Measurements from ENCODE around the gene NOC2L. TPM values are rescaled to one million over a fixed set of nuclear protein-coding genes. Genes with fewer than 3 reads are reported as not detected.

The NOC2L gene
- total RNA-seq: 93.7 and 97.8 TPM in 2 replicates

GRCh38 chr1:958823-959730 is at the start of gene NOC2L:
Gene NOC2L, minus strand, starts transcription at chr1:959256. Its CDS starts 16 bp downstream, at chr1:959240.

DNA sequence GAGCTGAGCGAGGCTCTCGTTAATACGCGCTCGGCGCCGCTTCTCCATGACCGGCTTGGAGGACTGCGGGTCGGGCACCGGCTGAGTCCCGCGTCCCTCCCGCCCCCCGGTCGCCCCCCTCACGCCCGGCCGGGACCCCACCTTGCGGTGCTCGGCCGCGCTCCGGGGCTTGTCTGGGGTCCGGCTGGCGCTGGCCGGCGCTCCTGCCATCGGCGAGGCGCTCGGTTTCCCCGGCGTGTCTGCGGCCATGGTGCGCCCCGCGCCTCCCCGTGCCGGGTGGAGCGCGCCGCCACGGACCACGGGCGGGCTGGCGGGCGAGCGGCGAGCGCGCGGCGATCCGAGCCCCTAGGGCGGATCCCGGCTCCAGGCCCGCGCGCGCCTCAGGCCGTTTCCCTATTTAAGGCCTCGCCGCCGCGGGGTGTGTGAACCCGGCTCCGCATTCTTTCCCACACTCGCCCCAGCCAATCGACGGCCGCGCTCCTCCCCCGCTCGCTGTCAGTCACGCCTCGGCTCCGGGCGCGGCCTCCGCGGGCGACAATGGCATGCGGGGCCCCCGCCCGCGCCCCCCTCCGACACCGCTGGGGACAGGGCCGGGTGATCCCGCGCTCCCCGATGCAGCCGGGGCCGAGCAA is 40.8 kb upstream of the NOC2L start, which contains the start of gene HES4:
TSS of gene HES4 (minus strand) at position 373 of the 632 bp plus-strand sequence. CDS start at position 249, 124 bp downstream.

DNA sequence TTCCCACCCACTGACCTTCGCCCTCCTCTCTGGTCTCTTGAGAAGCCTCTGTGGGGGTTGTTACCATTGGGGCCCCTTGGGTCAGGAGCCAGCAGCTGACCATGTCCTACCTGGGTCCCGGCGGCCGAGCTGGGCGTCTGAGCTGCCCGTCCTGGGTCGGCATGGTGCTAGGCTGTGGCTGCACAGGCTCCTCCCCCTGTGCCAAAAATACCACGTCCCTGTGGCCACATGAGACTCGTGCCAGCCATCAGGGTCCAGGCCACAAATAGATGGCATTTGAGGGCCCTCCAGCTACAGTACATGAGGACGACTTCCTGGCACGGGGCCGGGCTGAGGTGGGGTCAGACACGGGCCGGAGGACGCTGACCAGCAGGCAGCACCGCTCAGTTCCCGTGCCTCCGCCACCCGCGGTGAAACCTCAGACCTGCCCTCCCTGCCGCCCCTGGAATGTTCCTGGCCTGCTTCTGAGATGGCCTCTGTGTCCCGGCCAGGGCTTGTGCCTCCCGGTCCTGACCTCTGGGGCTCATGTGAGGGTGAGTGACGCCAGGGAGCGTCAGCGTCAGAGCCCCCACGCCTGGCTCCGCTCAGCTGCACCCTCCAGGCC is 23.0 kb upstream of the NOC2L start, which contains the start of gene PERM1:
TSS of gene PERM1 (minus strand) at position 139 of the 604 bp plus-strand sequence. CDS start 1,064 bp downstream, outside the sequence.

DNA sequence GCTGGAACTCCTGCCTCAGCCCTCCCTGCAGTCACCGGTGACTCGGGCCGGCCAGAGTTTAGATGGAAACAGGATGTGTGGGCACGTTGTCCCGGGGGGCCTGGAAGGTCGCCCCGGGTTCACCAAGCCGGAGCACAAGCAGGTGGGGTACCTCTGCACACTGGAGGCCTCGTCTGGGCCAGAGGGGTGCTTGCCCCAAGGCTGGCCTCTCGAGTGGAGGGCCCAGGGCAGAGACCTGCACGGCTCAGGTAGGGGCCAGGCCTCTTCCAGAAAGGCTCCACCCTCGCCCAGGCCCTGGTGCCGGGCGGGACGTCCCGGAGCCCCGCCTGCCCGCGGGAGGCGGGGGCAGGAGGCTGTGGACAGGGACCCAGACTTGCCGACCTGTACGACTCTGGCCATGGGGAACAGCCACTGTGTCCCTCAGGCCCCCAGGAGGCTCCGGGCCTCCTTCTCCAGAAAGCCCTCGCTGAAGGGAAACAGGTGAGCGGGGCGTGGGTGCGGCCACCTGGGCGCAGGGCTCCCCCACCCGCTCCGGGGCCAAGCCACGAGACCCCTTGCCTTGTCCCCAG is 7.2 kb upstream of the NOC2L start, which contains the start of gene PLEKHN1:
TSS of gene PLEKHN1 (plus strand) at position 348 of the 569 bp plus-strand sequence. CDS start at position 398, 50 bp downstream.

GRCh38 chr1:960363-961131 is 1.5 kb upstream of the NOC2L start, which contains the start of gene KLHL17:
Gene KLHL17, plus strand, starts transcription at chr1:960584. Its CDS starts 110 bp downstream, at chr1:960694.

GRCh38 chr1:923131-923990 is 35.7 kb downstream of the NOC2L start, which contains the start of gene SAMD11:
Gene SAMD11, plus strand, starts transcription at chr1:923923. Its CDS starts 509 bp downstream, at chr1:924432.

Small RNA genes within 50 kb of the gene (small RNA-seq; reads per million reads assigned to genes)
- gene AL645608.3 (not detected), gene AL645608.4 (not detected)

Other genes starting within 250 kb of the NOC2L start
- not detected in 2 replicates for gene SAMD11, start 35.3 kb downstream of the NOC2L start, total RNA-seq
- 6.2 and 6.5 TPM in 2 replicates for gene KLHL17, start 1.3 kb upstream of the NOC2L start, total RNA-seq
- 0.65 and 1.1 TPM in 2 replicates for gene PLEKHN1, start 7.2 kb upstream of the NOC2L start, total RNA-seq
- 0.33 TPM in 1 of 2 replicates, not detected in the other for gene PERM1, start 22.8 kb upstream of the NOC2L start, total RNA-seq
- 20.6 and 41.2 TPM in 2 replicates for gene HES4, start 40.8 kb upstream of the NOC2L start, total RNA-seq
- gene ISG15, start 54.2 kb upstream of the NOC2L start, total RNA-seq: 64.7 and 72.8 TPM in 2 replicates
- gene AGRN, start 60.9 kb upstream of the NOC2L start, total RNA-seq: 117 and 208 TPM in 2 replicates
- gene RNF223, start 115.0 kb upstream of the NOC2L start, total RNA-seq: not detected in 2 replicates
- 12.1 and 12.4 TPM in 2 replicates for gene C1orf159, start 156.8 kb upstream of the NOC2L start, total RNA-seq
- gene TTLL10, start 214.6 kb upstream of the NOC2L start, total RNA-seq: not detected in 2 replicates
- gene TNFRSF18, start 247.3 kb upstream of the NOC2L start, total RNA-seq: not detected in 2 replicates